Activated CD8-positive, alpha-beta T cell treated with anti-CD3 and anti-CD28 coated beads for 36 hours (primary cell): ENCODE data around the gene P2RX4. TPM values are rescaled to one million over a fixed set of nuclear protein-coding genes. Genes with fewer than 3 reads are reported as not detected.
A peak's percentile ranks its signal among the peaks of the same experiment; 100 is the strongest.

Experiments used
- ATAC-seq: fragments of 200-7000 bp; cut with Tn5 transposase; one replicate; pipeline ENCODE4 v1.10.0; 2021; ENCODE audit warnings: mild to moderate bottlenecking, moderate library complexity
- CTCF ChIA-PET: fragments of 350-600 bp; sonication (Branson Sonifier 250); formaldehyde crosslinking; loops from one replicate; lab custom pipeline; 2021; ENCODE audit warnings: antibody characterized with exemption; lab: Charles Lee
- POLR2A ChIA-PET: fragments of 350-600 bp; sonication (Branson Sonifier 250); formaldehyde crosslinking; loops from one replicate; lab custom pipeline; 2021; ENCODE audit warnings: antibody characterized with exemption; lab: Charles Lee
- DNase-seq: peaks from one replicate; pipeline ENCODE4 v3.0.0-alpha.2; 2020
- H3K27ac Mint-ChIP-seq: one replicate; pipeline ENCODE4 v1.8.0; 2021; ENCODE audit warnings: mild to moderate bottlenecking, mixed read lengths
- H3K27me3 Mint-ChIP-seq: one replicate; pipeline ENCODE4 v1.8.0; 2021; ENCODE audit warnings: mixed read lengths
- H3K36me3 Mint-ChIP-seq: one replicate; pipeline ENCODE4 v1.8.0; 2021; ENCODE audit warnings: low read depth, mixed read lengths
- H3K4me1 Mint-ChIP-seq: one replicate; pipeline ENCODE4 v1.8.0; 2021; ENCODE audit warnings: low read depth, mixed read lengths
- H3K4me3 Mint-ChIP-seq: one replicate; pipeline ENCODE4 v1.8.0; 2021; ENCODE audit warnings: mild to moderate bottlenecking, moderate library complexity, mixed read lengths
- H3K9me3 Mint-ChIP-seq: one replicate; pipeline ENCODE4 v1.8.0; 2021; ENCODE audit warnings: mixed read lengths
- CTCF ChIP-seq: fragments of 200-600 bp; IDR thresholded peaks from one replicate; pipeline ENCODE4 v1.8.0; 2022; ENCODE audit warnings: antibody characterized with exemption, mild to moderate bottlenecking
- intact Hi-C: fragments of 100-400 bp; cut with micrococcal nuclease; formaldehyde crosslinking; loops from one replicate; pipeline ENCODE4 v1.10.0; 2022
- total RNA-seq, 2 experiments: library from RNA; stranded (reverse); gene quantifications; one replicate each; pipeline ENCODE4 v1.2.3, GENCODE V29; 2021

The P2RX4 gene
- total RNA-seq, 2 experiments from 2014 or later = 12.2 to 15.1 TPM

GRCh38 chr12:121218588-121219352 lies 8.8 kb downstream of the P2RX4 start:
- DNase-seq (no peak), ATAC-seq (no peak)
- H3K4me1 Mint-ChIP-seq = peaks cover 38% of the 10 kb centered on the region
- intact Hi-C loops = no loop called here
- ChIA-PET CTCF (interaction anchor here (0.7 kb wide), 1 partner anchor 111 kb away, joined by 4 read pairs; no protein-coding TSS in a partner anchor), POLR2A (no interaction called here)
- H3K27me3 Mint-ChIP-seq = no peaks in the 10 kb centered on the region
- no peak overlapping the region for H3K27ac Mint-ChIP-seq
- TF ChIP-seq CTCF = no peak
- no peak overlapping the region for H3K4me3 Mint-ChIP-seq
- peaks cover 22% of the 10 kb centered on the region for H3K36me3 Mint-ChIP-seq
- H3K9me3 Mint-ChIP-seq = no peaks in the 10 kb centered on the region

GRCh38 chr12:121219353-121219986 lies 9.5 kb downstream of the P2RX4 start:
- Mint-ChIP-seq H3K27me3 (no peaks in the 10 kb centered on the region), H3K27ac (no peak overlapping the region)

DNA sequence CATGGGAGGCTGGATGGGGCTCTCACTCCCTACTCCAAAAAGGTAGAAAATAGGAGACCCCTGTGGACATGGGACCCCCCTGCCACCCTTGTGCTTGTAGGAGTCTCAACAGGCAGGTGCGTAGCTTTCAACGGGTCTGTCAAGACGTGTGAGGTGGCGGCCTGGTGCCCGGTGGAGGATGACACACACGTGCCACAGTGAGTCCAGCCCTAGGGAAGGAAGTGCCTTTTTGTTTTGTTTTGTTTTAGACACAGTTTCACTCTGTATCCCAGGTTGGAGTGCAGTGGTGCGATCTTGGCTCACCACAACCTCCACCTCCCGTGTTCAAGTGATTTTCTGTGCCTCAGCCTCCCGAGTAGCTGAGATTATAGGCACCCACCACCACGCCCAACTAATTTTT lies 12.9 kb downstream of the P2RX4 start:
- no peaks in the 10 kb centered on the region for H3K27me3 Mint-ChIP-seq
- no peak overlapping the region for H3K4me3 Mint-ChIP-seq
- peak; percentile 2 for ATAC-seq
- peak; percentile 28 for DNase-seq
- TF ChIP-seq CTCF = no peak
- H3K9me3 Mint-ChIP-seq = no peaks in the 10 kb centered on the region
- POLR2A ChIA-PET = interaction anchor here (0.8 to 1.4 kb wide), 4 partner anchors 12 to 95 kb away, joined by 3 read pairs; no protein-coding TSS in a partner anchor
- H3K27ac Mint-ChIP-seq = peak overlapping the region; percentile 76
- CTCF ChIA-PET = interaction anchor here (1.1 to 1.8 kb wide), 2 partner anchors 111 to 163 kb away, joined by 3 to 4 read pairs; no protein-coding TSS in a partner anchor
- peaks cover 36% of the 10 kb centered on the region for H3K4me1 Mint-ChIP-seq
- intact Hi-C loops = no loop called here
- peaks cover 21% of the 10 kb centered on the region for H3K36me3 Mint-ChIP-seq

More at GRCh38 chr12:121219353-121219986, 9.5 kb downstream of the P2RX4 start:
- intact Hi-C loops = no loop called here
- DNase-seq (no peak), ATAC-seq (no peak)
- TF ChIP-seq CTCF = peak; percentile 19
- Mint-ChIP-seq H3K36me3 (peaks cover 20% of the 10 kb centered on the region), H3K4me1 (peaks cover 36% of the 10 kb centered on the region), H3K9me3 (no peaks in the 10 kb centered on the region), H3K4me3 (no peak overlapping the region)
- POLR2A ChIA-PET = no interaction called here
- CTCF ChIA-PET = no interaction called here

DNA sequence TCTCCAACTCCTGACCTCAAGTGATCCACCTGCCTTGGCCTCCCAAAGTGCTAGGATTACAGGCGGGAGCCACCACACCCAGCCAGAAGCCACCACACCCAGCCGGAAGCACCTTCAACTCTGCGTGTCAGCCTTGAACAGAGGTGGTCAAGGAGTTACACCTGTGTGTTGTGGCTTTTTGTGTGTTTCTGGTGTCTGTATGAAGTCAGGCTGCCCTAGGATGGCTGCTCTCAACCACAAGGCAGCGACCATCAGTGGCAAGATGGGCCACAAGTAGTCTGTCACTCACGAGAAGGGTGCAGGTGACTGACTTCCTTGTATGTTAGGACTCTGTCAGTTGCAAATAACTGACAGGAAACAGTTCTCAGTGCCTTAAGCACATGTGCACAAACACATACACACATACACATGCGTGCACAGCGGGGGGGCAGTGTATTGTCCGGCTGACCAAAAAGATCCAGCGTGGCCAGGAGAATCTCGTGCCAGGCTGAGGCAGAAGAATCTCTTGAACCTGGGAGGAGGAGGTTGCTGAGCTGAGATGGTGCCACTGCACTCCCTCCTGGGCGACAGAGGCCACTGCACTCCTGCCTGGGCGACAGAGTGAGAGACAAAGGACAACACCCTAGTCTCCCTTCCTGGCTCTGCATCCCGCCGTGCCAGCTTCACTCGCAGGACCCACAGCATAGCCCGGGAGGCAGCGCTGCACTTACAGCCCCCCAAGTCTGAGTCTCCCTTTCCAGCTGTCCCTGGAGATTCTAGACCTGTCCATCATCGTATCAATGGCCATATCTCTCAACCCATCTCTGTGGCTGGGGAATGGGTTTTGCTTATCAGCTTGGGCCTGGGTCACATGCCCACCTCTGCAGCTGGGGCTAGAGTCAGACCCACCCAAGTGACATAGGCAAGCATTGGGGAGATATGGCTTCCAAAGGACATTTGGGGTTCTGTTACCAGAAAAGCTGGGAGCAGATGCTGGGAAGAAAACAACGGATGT lies 13.7 kb downstream of the P2RX4 start:
- H3K36me3 Mint-ChIP-seq = peaks cover 20% of the 10 kb centered on the region
- ATAC-seq (peak; percentile 73), DNase-seq (peak; percentile 58)
- ChIA-PET CTCF (interaction anchor here (0.6 to 2.4 kb wide), 13 partner anchors 11 to 575 kb away, joined by 3 to 12 read pairs (median 3); no protein-coding TSS in a partner anchor), POLR2A (interaction anchor here (0.6 to 1.5 kb wide), 5 partner anchors 12 to 513 kb away, joined by 3 read pairs; partner anchors contain the start of gene UNC119B)
- H3K27ac Mint-ChIP-seq = peak overlapping the region; percentile 76
- intact Hi-C loops = no loop called here
- TF ChIP-seq CTCF = peak; percentile 40
- no peak overlapping the region for H3K4me3 Mint-ChIP-seq
- H3K9me3 Mint-ChIP-seq = no peaks in the 10 kb centered on the region
- peaks cover 36% of the 10 kb centered on the region for H3K4me1 Mint-ChIP-seq
- no peaks in the 10 kb centered on the region for H3K27me3 Mint-ChIP-seq
